ENCODE data around the gene MAPKAPK2. TPM values are rescaled to one million over a fixed set of nuclear protein-coding genes. Genes with fewer than 3 reads are reported as not detected.

MAPKAPK2 gene
- total and polyA plus RNA-seq, 2 of the 13 experiments (the other 11 are each of a cell fraction or from before 2014, with no cell fraction given): 16.6 to 34.0 TPM

GRCh38 chr1:206681359-206681758 is 3.3 kb upstream of the MAPKAPK2 start:
- BruUV-seq (replicated peaks): no TSS peak
- in situ Hi-C loops (cut with HindIII; ENCODE audit: extremely low pct_ligation_motif_present, low pct_unique_long_range_greater_than_20kb): no loop called here
- TF ChIP-seq TIGD3 (CRISPR knock-in tag; IDR thresholded peaks at IDR 0.05; ENCODE audit: borderline replicate concordance) (no peak), ZNF382 (CRISPR knock-in tag; IDR thresholded peaks at IDR 0.05; ENCODE audit: borderline replicate concordance) (no peak), CREB1 (IDR thresholded peaks at IDR 0.05) (peak; percentile 84), CREB1 (CRISPR knock-in tag; IDR thresholded peaks at IDR 0.05) (no peak), NR2C2 (CRISPR knock-in tag; IDR thresholded peaks at IDR 0.05; ENCODE audit: borderline replicate concordance) (no peak)
- H3K79me2 ChIP-seq (ENCODE audit: insufficient read depth, low read length): peaks cover 6% of the 10 kb centered on the region
- peaks cover 4% of the 10 kb centered on the region; the same call in 1 of the 2 replicates for H4K20me1 ChIP-seq (ENCODE audit: insufficient read depth, low read length)
- ChIA-PET CTCF (ENCODE audit: low intra/inter-chr PET ratio, low total read pairs) (no interaction called here), POLR2A (no interaction called here)
- peaks cover 3 to 15% of the 10 kb centered on the region in 2 experiments; a peak in 3 of 5 replicates for H3K27me3 ChIP-seq (ENCODE audit: control insufficient read depth in 1 of 2, insufficient read depth in 2 of 2, low read length in 2 of 2)
- no peak overlapping the region for H3K4me3 ChIP-seq (replicated peaks in 1 of 3; ENCODE audit: insufficient read depth in 1 of 3, low read depth in 2 of 3, low read length in 3 of 3)
- DNase-seq (ENCODE audit: low spot score) (no peak), FAIRE-seq (peak; percentile 4), ATAC-seq (no peak)
- no peaks in the 10 kb centered on the region for H3K36me3 ChIP-seq (replicated peaks in 1 of 2; ENCODE audit: control insufficient read depth in 1 of 2, insufficient read depth in 2 of 2, low read length in 2 of 2)
- no peaks in the 10 kb centered on the region for H3K9me3 ChIP-seq (ENCODE audit: low read length)
- H3K27ac ChIP-seq (ENCODE audit: extremely low read length, insufficient read depth, low read length): no peak overlapping the region
- H3K4me1 ChIP-seq (ENCODE audit: insufficient read depth, low read length): peaks cover 50% of the 10 kb centered on the region
- intact Hi-C loops (cut with micrococcal nuclease; ENCODE audit: unreplicated experiment): loop anchor here (5.0 kb wide), 1 partner anchor 69 kb away; the partner anchor contains the start of gene EIF2D
- 47% methylated on average over 2 of the region's 2 CpGs for WGBS (ENCODE audit: low lambda C conversion rate)
- H2AFZ ChIP-seq (ENCODE audit: low read length): no peak overlapping the region
- no peak overlapping the region for H3K9ac ChIP-seq (ENCODE audit: insufficient read depth, low read depth, low read length)
- no peak overlapping the region for H3K4me2 ChIP-seq (ENCODE audit: low read depth, low read length)

- DNase-seq (ENCODE audit: low spot score) (peak; percentile 47), FAIRE-seq (peak; percentile 39), ATAC-seq (no peak)
- intact Hi-C loops (cut with micrococcal nuclease; ENCODE audit: unreplicated experiment) (loop anchor here (5.0 kb wide), 1 partner anchor 70 kb away; the partner anchor contains the start of gene EIF2D), in situ Hi-C loops (cut with HindIII; ENCODE audit: extremely low pct_ligation_motif_present, low pct_unique_long_range_greater_than_20kb) (no loop called here)
- peak overlapping the region; percentile 66; the same call in 1 of the 2 replicates for H3K4me2 ChIP-seq (ENCODE audit: low read depth, low read length)
- no peak overlapping the region for H2AFZ ChIP-seq (ENCODE audit: low read length)
- peaks cover 10% of the 10 kb centered on the region; the same call in 1 of the 2 replicates for H4K20me1 ChIP-seq (ENCODE audit: insufficient read depth, low read length)
- peaks cover 13% of the 10 kb centered on the region for H3K79me2 ChIP-seq (ENCODE audit: insufficient read depth, low read length)
- H3K36me3 ChIP-seq (replicated peaks in 1 of 2; ENCODE audit: control insufficient read depth in 1 of 2, insufficient read depth in 2 of 2, low read length in 2 of 2): no peaks in the 10 kb centered on the region
- H3K9me3 ChIP-seq (ENCODE audit: low read length): no peaks in the 10 kb centered on the region
- 17% methylated on average over 3 of the region's 3 CpGs for WGBS (ENCODE audit: low lambda C conversion rate)
- peaks cover 3 to 15% of the 10 kb centered on the region in 2 experiments; a peak in 3 of 5 replicates for H3K27me3 ChIP-seq (ENCODE audit: control insufficient read depth in 1 of 2, insufficient read depth in 2 of 2, low read length in 2 of 2)
- no peak overlapping the region for H3K27ac ChIP-seq (ENCODE audit: extremely low read length, insufficient read depth, low read length)
- H3K4me1 ChIP-seq (ENCODE audit: insufficient read depth, low read length): peaks cover 57% of the 10 kb centered on the region
- no TSS peak for BruUV-seq (replicated peaks)
- H3K4me3 ChIP-seq (replicated peaks in 1 of 3; ENCODE audit: insufficient read depth in 1 of 3, low read depth in 2 of 3, low read length in 3 of 3): no peak overlapping the region
- POLR2A ChIA-PET: no interaction called here
- CTCF ChIA-PET (ENCODE audit: low intra/inter-chr PET ratio, low total read pairs): no interaction called here
- H3K9ac ChIP-seq (ENCODE audit: insufficient read depth, low read depth, low read length): no peak overlapping the region
- TF ChIP-seq ATF7 (IDR thresholded peaks at IDR 0.05) (no peak), ATF7 (CRISPR knock-in tag; IDR thresholded peaks at IDR 0.05) (no peak), ZNF331 (CRISPR knock-in tag; IDR thresholded peaks at IDR 0.05) (no peak), PAXIP1 (CRISPR knock-in tag; conservative IDR thresholded peaks at IDR 0.05) (peak; percentile 62), NR2C2 (CRISPR knock-in tag; IDR thresholded peaks at IDR 0.05; ENCODE audit: borderline replicate concordance) (no peak), ZNF710 (CRISPR knock-in tag; IDR thresholded peaks at IDR 0.05; ENCODE audit: borderline replicate concordance) (no peak), ZNF558 (CRISPR knock-in tag; IDR thresholded peaks at IDR 0.05; ENCODE audit: borderline replicate concordance) (no peak), ZNF607 (CRISPR knock-in tag; IDR thresholded peaks at IDR 0.05; ENCODE audit: borderline replicate concordance) (no peak)
Observed at GRCh38 chr1:206682111-206682510, 2.6 kb upstream of the MAPKAPK2 start.
